Effector CD8-positive, alpha-beta T cell (primary cell): ENCODE measurements around the gene MLLT3.
A peak's percentile ranks its signal among the peaks of the same experiment; 100 is the strongest.

Experiments
- DNase-seq: peaks from one replicate; lab custom pipeline; 2025; lab: John Stamatoyannopoulos, UW

The MLLT3 gene

GRCh38 chr9:20625003-20625349, 2.7 kb upstream of the MLLT3 start:
- DNase-seq = no peak

- DNase-seq = peak; percentile 2
Measured at GRCh38 chr9:20624201-20625002, 2.1 kb upstream of the MLLT3 start.

DNA sequence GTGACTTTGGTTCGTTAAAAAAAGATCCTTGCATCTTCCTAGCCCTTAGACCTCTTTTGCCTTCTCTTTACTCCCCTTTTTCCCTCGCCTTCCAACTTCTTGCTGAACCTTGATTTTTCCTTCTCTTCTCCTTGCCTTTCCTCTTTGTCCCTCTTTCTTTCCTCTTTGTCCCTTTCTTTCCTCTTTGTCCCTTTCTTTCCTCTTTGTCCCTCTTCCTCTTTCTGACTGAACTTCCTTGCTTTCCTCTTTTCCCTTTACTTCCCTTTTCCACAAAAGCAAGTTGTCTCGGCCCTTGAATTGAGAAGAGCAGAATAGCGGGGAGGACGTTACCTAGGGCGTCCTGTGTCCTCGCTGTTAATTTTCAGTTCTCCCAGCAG, 1.4 kb upstream of the MLLT3 start:
- DNase-seq = no peak

- DNase-seq = peak; percentile 46
Measured at GRCh38 chr9:20623021-20623747, 885 bp upstream of the MLLT3 start.

- DNase-seq = peak; percentile 55
Measured at GRCh38 chr9:20621471-20622329, 599 bp downstream of the MLLT3 start.

GRCh38 chr9:20620650-20621470, 1.4 kb downstream of the MLLT3 start:
- peak; percentile 46 for DNase-seq

DNA sequence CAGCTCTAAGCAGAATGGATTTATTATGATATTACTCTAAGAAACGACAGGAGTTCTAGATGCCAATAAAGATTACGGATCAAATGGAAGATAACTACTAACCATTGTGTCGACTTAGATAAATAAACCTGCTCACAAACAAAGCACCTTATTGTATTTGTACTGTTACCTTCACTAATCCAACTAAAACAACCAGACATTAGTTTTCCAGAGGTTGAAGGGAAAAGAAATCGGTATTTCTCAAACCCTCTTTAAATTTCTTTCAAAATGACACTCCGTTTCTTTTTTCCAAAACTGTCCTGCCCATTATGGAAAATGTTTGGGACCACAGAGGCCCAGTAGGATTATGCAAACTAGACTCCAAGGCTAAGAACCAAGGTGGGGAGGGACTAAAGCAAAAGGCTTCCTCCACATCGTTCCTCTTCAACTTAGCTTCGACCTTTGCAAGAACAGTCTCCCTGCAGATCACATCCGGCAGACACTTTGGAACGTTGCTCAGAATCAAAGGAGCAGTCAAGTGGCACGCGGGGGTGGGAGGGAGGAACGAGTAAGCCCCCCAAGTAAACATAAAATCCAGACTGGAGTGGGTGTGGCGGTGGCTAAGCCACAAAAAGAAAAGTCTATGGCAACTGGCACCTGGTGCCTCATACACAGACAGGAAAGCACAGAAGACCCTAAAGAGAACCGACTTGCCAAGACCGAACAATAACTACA, 2.7 kb downstream of the MLLT3 start:
- peak; percentile 2 for DNase-seq

GRCh38 chr9:20618361-20618802, 3.9 kb downstream of the MLLT3 start:
- no peak for DNase-seq

DNA sequence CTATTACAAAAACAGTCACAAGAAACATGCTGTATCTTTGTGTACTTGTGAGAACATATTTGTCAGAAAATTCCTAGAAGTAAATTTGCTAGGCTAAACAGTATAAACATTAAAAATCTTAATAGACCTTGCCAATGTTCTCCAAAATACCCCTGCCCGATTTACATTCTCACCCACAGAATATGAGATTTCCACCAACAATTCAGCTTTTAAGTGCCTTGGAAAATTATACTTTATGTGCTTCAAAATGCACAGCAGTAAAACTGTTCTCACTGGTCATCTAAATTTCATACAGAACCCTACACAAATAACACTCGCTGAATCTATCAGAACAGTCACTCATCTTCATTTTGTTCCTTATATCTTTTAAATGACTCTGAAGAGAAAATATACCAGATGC, 5.5 kb downstream of the MLLT3 start:
- DNase-seq = no peak

DNA sequence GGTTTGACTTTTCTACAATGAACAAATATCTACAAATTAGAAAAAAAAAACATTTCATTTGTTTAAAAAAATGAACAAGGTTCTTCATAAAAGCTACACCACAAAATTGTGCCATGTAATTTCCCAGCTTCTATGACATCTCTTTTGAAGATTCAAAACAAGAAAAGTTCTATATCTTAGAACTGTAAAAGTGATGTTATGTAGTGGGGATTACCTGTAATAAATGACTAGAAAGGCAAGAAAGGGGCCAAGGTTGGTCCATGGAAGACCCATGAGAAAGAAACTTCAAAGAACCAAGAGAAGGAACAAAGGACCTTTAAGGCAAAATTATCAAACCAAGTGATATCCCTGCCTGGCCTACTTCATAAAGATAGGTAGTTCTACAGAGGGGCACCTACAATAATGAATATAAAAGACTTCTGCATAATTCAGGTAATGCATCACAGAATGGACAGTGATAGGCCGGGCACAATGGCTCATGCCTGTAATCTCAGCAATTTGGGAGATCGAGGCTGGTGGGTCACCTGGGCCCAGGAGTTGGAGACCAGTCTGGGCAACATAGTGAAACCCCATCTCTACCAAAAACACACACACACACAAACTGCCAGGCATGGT, 7.6 kb downstream of the MLLT3 start:
- DNase-seq = no peak

DNA sequence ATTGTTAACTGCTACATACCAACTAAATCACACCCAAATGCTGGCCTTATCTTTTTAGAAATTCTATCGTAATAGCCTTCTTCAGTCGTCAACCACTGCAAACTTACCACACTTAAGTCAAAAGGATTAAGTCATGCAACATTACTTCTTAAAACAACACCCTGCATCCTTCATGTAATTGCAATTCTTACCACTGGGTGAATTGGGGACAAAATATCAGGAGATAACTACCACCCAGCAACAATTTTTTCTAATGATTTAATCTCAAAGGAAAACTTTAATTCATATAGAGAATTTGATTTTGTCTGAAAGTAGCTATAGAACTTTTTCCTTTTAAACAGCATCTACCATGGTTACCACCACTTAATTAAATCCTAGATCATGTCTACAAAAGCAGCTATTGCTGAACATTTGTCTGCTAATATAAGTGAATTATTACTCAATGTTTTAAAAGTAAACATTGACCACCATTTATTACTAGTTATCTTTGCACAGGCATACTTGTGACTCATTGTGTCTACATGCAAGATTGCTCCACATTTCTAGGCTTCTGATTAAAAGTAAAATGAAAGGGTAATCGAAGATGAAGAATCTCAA, 10.5 kb downstream of the MLLT3 start:
- no peak for DNase-seq

DNA sequence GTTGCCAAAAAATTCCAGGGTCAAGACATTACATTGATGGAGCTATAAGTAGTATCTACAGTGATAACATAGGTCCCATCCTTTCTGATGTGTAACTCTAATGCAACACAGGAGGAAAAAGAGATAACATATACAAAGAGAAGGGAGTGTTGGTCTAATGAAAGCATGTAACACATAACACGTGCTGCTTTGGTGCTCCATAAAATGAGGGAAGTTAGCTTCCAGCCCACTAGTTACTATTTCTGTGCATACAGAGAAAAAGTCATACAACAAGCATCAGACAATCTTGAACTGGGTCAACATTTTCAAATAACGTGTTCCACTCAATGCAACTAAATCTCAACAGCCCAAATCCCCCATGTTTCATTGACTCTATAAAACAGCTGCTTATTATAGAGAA, 11.7 kb downstream of the MLLT3 start:
- no peak for DNase-seq

DNA sequence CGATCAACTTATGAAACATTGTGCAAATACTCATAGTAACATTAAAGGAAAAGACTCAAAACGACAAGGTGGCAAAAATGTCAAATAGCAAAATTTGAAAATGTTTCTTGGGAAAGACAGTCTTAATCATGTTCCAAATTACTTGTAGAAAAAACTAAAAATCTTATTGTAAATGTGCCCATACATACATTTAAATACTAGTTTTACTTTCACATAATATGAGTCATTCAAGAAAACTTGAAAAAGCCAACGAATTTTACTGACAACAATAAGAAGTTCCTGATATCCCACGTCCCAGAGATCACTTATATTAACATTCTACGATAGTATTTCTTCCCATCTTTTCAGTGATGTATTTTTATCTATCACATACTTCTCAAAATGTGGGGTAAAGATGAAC, 13.7 kb downstream of the MLLT3 start:
- no peak for DNase-seq

DNA sequence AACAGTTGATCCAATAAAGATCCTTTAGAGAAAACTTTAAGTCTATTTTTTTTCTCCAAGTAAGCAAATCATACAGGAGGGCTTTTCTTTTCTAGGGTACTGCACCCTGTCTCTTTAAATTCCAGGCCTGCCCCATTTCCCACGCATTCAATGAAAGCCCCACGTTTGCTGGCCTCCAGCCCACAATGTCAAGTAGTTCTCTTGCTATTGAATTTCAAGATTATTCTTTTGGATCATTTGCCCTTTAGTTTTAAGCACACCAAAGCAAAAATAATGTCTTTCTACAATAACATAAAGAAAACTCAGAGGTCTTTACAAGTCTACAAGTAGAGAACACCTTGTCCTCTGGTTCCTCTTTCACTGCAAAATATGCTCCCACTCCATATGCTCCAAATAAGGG, 15.6 kb downstream of the MLLT3 start:
- no peak for DNase-seq

DNA sequence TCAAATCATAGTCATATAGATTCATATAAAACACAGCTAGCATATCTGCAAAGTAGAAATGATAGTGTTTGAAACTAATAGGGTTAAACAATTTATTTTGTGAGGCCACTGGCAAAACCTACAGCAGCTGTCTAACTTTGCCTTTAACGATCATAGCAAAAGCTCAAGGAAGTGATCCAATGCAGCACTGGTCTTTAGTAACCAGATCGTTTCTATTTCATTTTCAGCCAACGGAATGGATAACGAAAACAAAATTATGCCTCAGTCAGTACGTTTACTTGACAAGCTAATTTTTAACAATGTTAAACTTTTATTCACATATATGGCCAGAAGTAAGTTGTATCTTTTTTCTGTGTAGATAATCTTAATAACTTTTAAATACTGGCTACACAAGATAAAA, 17.7 kb downstream of the MLLT3 start:
- no peak for DNase-seq

- no peak for DNase-seq
Measured at GRCh38 chr9:20603524-20604268, 18.6 kb downstream of the MLLT3 start.

GRCh38 chr9:20601292-20601691, 21.0 kb downstream of the MLLT3 start:
- no peak for DNase-seq

DNA sequence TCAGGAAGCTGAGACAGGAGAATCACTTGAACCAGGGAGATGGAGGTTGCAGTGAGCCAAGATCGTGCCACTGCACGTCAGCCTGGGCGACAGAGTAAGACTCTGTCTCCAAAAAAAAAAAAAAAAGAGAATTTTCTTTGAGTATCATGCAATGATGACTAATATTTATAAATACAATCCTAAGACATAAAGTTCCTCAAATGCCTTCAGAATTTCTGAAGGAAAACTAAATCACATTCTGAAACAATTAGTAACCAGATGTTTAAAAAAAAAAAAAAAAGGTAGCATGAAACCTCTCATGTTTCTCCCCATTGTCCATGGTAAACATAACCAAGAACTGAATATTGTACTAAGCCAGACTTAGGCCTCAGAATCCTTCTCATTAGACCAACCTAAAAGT, 23.1 kb downstream of the MLLT3 start:
- DNase-seq = no peak

- DNase-seq = no peak
Measured at GRCh38 chr9:20598367-20598766, 23.9 kb downstream of the MLLT3 start.
